ENCODE measurements around the gene S100P. TPM values are rescaled to one million over a fixed set of nuclear protein-coding genes. Genes with fewer than 3 reads are reported as not detected.

S100P gene
- total RNA-seq, 4 donors from 2014 or later: 1.2 TPM; not detected in 3

DNA sequence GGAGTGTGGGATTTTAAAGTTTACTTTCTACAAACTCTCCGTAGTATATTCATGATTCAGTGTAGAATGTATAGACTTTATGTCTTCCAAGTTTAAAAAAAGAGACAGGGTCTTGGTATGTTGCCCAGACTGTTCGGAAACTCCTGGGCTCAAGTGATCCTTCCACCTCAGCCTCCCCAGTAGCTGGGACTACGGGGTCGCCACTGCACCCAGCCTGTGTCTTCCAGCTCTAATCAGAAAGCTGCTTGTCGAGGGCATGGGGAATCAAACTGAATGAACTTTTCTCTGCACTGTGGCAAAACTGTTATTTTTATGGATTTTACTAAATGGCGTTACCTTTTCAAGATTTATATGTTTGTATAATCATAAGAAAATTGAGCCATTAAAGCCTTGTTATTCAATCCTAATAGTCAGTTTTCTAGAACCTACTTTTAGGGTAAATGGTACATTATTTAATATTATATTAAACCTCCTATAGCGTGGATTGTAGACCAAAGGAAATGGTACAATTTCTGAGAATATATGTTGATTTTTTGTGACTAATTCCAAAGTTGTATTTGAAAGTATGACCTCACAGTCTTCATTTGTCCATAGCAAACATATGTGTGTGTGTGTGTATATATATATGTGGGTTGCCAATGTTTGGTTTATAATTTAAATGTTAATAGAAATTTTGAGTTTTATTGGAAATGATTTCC lies 23.4 kb downstream of the S100P start:
- no peaks in the 10 kb centered on the region for H3K36me3 ChIP-seq
- in situ Hi-C loops (cut with MboI; ENCODE audit: low sequenced_read_pairs in 4 of 4): loop anchor here in 3 of 4 donors (10.0 kb wide), 4 partner anchors 148 to 358 kb away; partner anchors contain the start of gene GRPEL1 (in 1 of the 3)

DNA sequence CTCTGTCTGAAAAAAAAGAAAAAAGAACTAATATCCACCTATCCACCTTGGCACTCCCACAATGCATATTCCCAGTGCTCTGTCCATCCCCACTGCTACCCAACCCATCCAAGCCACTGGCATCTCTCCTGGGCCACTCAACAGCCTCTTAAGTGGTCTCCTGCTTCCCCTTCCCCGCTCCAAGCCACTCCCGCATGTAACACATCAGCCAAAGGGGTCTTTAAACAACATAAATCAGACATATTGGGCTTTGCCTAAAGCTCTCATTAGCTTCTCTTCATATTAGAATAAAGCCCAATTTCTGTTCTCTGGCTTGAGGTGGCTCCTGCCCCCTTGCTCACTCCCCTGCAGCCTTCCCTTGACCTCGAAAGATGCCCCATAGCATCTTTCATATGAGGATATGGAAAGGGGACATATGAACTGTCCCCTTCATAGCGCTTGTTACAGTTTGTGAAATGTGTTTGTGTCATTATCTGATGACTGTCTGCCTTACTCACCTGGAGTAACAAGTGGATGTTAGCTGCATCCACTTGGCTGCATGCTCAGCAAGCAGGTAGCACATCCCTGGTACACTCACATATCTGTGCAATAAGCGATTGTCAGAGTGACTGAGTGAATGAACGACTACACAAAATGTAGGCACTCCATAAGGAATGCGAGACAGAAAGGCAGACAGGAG lies 25.4 kb downstream of the S100P start:
- DNase-seq (no peak), ATAC-seq (no peak)
- Histone ChIP-seq H3K4me3 (no peak overlapping the region), H3K36me3 (no peaks in the 10 kb centered on the region), H3K9me3 (no peaks in the 10 kb centered on the region), H3K27ac (peak overlapping the region in 1 of 4 donors; percentile 0), H3K4me1 (peaks cover 27 to 28% of the 10 kb centered on the region in 2 donors), H3K27me3 (no peaks in the 10 kb centered on the region)
- intact Hi-C loops (cut with DNase I; ENCODE audit: low total_unique reads) (loop anchor here (5.0 kb wide), 1 partner anchor 268 kb away; no protein-coding TSS in a partner anchor), in situ Hi-C loops (cut with MboI; ENCODE audit: low sequenced_read_pairs in 4 of 4) (loop anchor here in 3 of 4 donors (10.0 kb wide), 4 partner anchors 146 to 356 kb away; partner anchors contain the start of gene GRPEL1 (in 1 of the 3))
- TF ChIP-seq, protein P1, sequence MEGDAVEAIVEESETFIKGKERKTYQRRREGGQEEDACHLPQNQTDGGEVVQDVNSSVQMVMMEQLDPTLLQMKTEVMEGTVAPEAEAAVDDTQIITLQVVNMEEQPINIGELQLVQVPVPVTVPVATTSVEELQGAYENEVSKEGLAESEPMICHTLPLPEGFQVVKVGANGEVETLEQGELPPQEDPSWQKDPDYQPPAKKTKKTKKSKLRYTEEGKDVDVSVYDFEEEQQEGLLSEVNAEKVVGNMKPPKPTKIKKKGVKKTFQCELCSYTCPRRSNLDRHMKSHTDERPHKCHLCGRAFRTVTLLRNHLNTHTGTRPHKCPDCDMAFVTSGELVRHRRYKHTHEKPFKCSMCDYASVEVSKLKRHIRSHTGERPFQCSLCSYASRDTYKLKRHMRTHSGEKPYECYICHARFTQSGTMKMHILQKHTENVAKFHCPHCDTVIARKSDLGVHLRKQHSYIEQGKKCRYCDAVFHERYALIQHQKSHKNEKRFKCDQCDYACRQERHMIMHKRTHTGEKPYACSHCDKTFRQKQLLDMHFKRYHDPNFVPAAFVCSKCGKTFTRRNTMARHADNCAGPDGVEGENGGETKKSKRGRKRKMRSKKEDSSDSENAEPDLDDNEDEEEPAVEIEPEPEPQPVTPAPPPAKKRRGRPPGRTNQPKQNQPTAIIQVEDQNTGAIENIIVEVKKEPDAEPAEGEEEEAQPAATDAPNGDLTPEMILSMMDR (IDR thresholded peaks at IDR 0.05 in 4 of 5, conservative IDR thresholded peaks at IDR 0.05 in 1 of 5): no peak
- no peak for TF ChIP-seq POLR2A (IDR thresholded peaks at IDR 0.05)

More for the DNA sequence above, 23.4 kb downstream of the S100P start:
- peak in 1 of 2 donors; percentile 21 for ATAC-seq
- Histone ChIP-seq H3K9me3 (no peaks in the 10 kb centered on the region), H3K27ac (peak overlapping the region; percentile 85 to 95 (median 92)), H3K27me3 (no peaks in the 10 kb centered on the region), H3K4me1 (peaks cover 27 to 28% of the 10 kb centered on the region in 2 donors), H3K4me3 (peak overlapping the region; percentile 75 to 89 (median 80))
- no peak for DNase-seq
- TF ChIP-seq POLR2A (IDR thresholded peaks at IDR 0.05): no peak
- TF ChIP-seq, protein P1 (IDR thresholded peaks at IDR 0.05 in 4 of 5, conservative IDR thresholded peaks at IDR 0.05 in 1 of 5): no peak
- intact Hi-C loops (cut with DNase I; ENCODE audit: low total_unique reads): loop anchor here (1.0 to 5.0 kb wide), 3 partner anchors 54 to 270 kb away; partner anchors contain the start of gene KIAA0232

DNA sequence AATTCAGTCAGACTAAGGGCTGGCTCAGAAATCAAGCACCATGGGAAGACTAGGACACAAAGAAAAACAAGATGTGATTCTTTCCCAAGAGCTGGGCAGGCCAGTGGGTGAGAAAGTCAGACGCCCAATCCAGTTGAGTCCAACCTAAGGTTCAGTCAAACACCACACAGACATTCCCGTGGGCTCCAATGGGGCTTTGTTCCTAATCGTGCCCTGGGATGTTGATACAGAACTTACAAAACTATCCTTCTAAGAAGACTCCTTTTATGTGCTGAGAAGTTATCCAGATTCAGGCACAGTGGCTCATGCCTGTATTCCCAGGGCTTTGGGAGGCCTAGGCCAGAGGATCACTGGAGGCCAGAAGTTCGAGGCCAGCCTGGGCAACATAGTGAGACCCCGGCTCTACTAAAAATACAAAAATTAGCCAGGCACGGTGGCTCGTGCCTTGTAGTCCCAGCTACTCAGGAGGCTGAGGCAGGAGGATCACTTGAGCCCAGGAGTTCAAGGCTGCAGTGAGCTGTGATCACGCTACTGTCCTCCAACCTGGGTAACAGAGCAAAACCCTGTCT lies 26.0 kb downstream of the S100P start:
- no peak for DNase-seq
- H3K27me3 ChIP-seq: no peaks in the 10 kb centered on the region
- intact Hi-C loops (cut with DNase I; ENCODE audit: low total_unique reads) (loop anchor here (1.0 to 5.0 kb wide), 5 partner anchors 155 to 352 kb away; no protein-coding TSS in a partner anchor), in situ Hi-C loops (cut with MboI; ENCODE audit: low sequenced_read_pairs in 4 of 4) (loop anchor here (5.0 to 10.0 kb wide), 7 partner anchors 53 to 355 kb away; partner anchors contain the start of gene GRPEL1 (in 1 of the 4))
- H3K4me1 ChIP-seq: peaks cover 27 to 28% of the 10 kb centered on the region in 2 donors
- peak overlapping the region in 2 of 4 donors; percentile 0 to 20 for H3K27ac ChIP-seq
- TF ChIP-seq, protein P1 (IDR thresholded peaks at IDR 0.05 in 4 of 5, conservative IDR thresholded peaks at IDR 0.05 in 1 of 5): no peak
- TF ChIP-seq POLR2A (IDR thresholded peaks at IDR 0.05): no peak
- H3K9me3 ChIP-seq: no peaks in the 10 kb centered on the region
- H3K4me3 ChIP-seq: no peak overlapping the region
- no peaks in the 10 kb centered on the region for H3K36me3 ChIP-seq
- no peak for ATAC-seq

DNA sequence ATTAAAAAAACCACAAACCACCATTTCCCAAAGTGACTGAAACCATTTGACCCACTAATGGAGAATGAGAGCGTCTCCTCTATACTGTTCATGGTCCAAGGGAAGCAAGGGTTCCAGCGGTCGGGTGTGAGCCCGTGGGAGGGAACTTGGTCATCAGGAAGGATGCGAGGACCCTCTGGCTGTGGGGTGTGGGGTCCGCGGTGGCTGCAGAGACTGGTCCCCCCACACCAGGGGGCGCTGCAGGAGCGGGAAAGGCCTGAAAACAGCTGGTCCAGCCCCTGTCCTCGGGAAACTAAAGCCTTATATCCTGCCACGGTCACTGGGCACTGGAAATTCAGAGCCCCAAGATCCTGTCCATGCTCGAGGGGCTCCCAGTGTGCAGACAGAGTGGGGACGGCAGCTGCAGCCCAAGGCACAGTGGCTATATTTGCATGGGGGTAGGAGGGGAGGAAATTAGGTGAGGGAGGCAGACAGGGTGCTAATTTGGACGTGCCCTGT lies 26.6 kb downstream of the S100P start:
- H3K27ac ChIP-seq: peak overlapping the region in 2 of 4 donors; percentile 20 to 40
- in situ Hi-C loops (cut with MboI; ENCODE audit: low sequenced_read_pairs in 4 of 4): loop anchor here in 3 of 4 donors (5.0 to 10.0 kb wide), 4 partner anchors 52 to 352 kb away; no protein-coding TSS in a partner anchor
- intact Hi-C loops (cut with DNase I; ENCODE audit: low total_unique reads): loop anchor here (1.0 kb wide), 4 partner anchors 154 to 351 kb away; no protein-coding TSS in a partner anchor
- DNase-seq: peak; percentile 57 to 72
- H3K9me3 ChIP-seq: no peaks in the 10 kb centered on the region
- ATAC-seq: peak; percentile 43
- no peaks in the 10 kb centered on the region for H3K27me3 ChIP-seq
- no peaks in the 10 kb centered on the region for H3K36me3 ChIP-seq
- TF ChIP-seq, protein P1 (IDR thresholded peaks at IDR 0.05 in 4 of 5, conservative IDR thresholded peaks at IDR 0.05 in 1 of 5): peak; percentile 92 to 98 (median 96)
- no peak for TF ChIP-seq POLR2A (IDR thresholded peaks at IDR 0.05)
- peaks cover 26% of the 10 kb centered on the region in 2 donors for H3K4me1 ChIP-seq
- H3K4me3 ChIP-seq: no peak overlapping the region

All from gastrocnemius medialis (tissue), 4 donors.